IMR-90 (cell line): Measurements from ENCODE around the gene ST6GALNAC4. TPM values are rescaled to one million over a fixed set of nuclear protein-coding genes. Genes with fewer than 3 reads are reported as not detected.

ENCODE experiments used
- ATAC-seq: fragments of 200-7000 bp; cut with Tn5 transposase; 2 replicates; pipeline ENCODE4 v1.9.1; 2020; ENCODE audit warnings: low read depth, mild to moderate bottlenecking, moderate library complexity
- BruUV-seq: library from RNA; stranded (reverse); fragments of 400-500 nt; replicated peaks from 2 replicates; lab custom pipeline; 2021; lab: Mats Ljungman, UMichigan
- CTCF ChIA-PET: fragments of 300-600 bp; formaldehyde crosslinking; extraction: SDS; loops from one replicate; lab custom pipeline; 2021; ENCODE audit warnings: antibody characterized with exemption; lab: Yijun Ruan, JAX
- POLR2A ChIA-PET: fragments of 300-600 bp; sonication (Branson Sonifier 250); formaldehyde crosslinking; loops from one replicate; lab custom pipeline; 2022; ENCODE audit warnings: antibody characterized with exemption; ENCODE audit not compliant: unreplicated experiment; lab: Charles Lee
- DNase-seq: peaks from one replicate; pipeline ENCODE4 v3.0.0; 2013
- H2AFZ ChIP-seq: replicated peaks from 2 replicates; pipeline ENCODE3; 2013; ENCODE audit warnings: low read length, mild to moderate bottlenecking; ENCODE audit not compliant: poor library complexity
- H2AK5ac ChIP-seq: 2 replicates; pipeline ENCODE4 v1.6.1; 2013; ENCODE audit warnings: low read depth, low read length, inconsistent platforms
- H2AK9ac ChIP-seq: replicated peaks from 2 replicates; pipeline ENCODE3; 2013; ENCODE audit warnings: mild to moderate bottlenecking, low read depth, low read length, moderate library complexity; ENCODE audit not compliant: poor library complexity
- H2BK120ac ChIP-seq: 2 replicates; pipeline ENCODE4 v1.6.1; 2013; ENCODE audit warnings: low read depth, low read length, inconsistent platforms
- H2BK15ac ChIP-seq: 3 replicates; pipeline ENCODE4 v1.6.1; 2013; ENCODE audit warnings: low read depth, low read length, inconsistent platforms
- H2BK20ac ChIP-seq: 2 replicates; pipeline ENCODE4 v1.6.1; 2013; ENCODE audit warnings: low read depth, mild to moderate bottlenecking, inconsistent platforms, low read length, moderate library complexity
- H2BK5ac ChIP-seq: 2 replicates; pipeline ENCODE4 v1.6.1; 2013; ENCODE audit warnings: mild to moderate bottlenecking, low read depth, low read length, inconsistent platforms; ENCODE audit not compliant: poor library complexity, severe bottlenecking
- H3K14ac ChIP-seq: replicated peaks from 2 replicates; pipeline ENCODE4 v1.6.1; 2013; ENCODE audit warnings: low read depth, low read length, inconsistent platforms
- H3K18ac ChIP-seq: 2 replicates; pipeline ENCODE4 v1.6.1; 2013; ENCODE audit warnings: low read depth, low read length, control low read depth
- H3K23ac ChIP-seq: 2 replicates; pipeline ENCODE4 v1.6.1; 2013; ENCODE audit warnings: low read depth, low read length, inconsistent platforms
- H3K27ac ChIP-seq: 2 replicates; pipeline ENCODE4 v1.5.1; 2013; ENCODE audit warnings: mild to moderate bottlenecking, control low read depth, low read length; ENCODE audit not compliant: insufficient read depth
- H3K27me3 ChIP-seq: 2 replicates; pipeline ENCODE4 v1.6.1; 2013; ENCODE audit warnings: low read length; ENCODE audit not compliant: control insufficient read depth, insufficient read depth
- H3K36me3 ChIP-seq: 2 replicates; pipeline ENCODE4 v1.6.1; 2013; ENCODE audit warnings: low read length, mixed read lengths; ENCODE audit not compliant: control insufficient read depth, insufficient read depth
- H3K4ac ChIP-seq: 2 replicates; pipeline ENCODE4 v1.6.1; 2013; ENCODE audit warnings: low read depth, low read length, inconsistent platforms
- H3K4me1 ChIP-seq: 2 replicates; pipeline ENCODE4 v1.6.1; 2013; ENCODE audit warnings: low read length, mixed read lengths; ENCODE audit not compliant: control insufficient read depth, insufficient read depth
- H3K4me2 ChIP-seq: 2 replicates; pipeline ENCODE4 v1.6.1; 2013; ENCODE audit warnings: low read depth, mild to moderate bottlenecking, control low read depth, low read length, moderate library complexity
- H3K4me3 ChIP-seq: 2 replicates; pipeline ENCODE4 v1.5.1; 2013; ENCODE audit warnings: low read depth, mild to moderate bottlenecking, control low read depth, low read length, moderate library complexity; ENCODE audit not compliant: insufficient read depth
- H3K56ac ChIP-seq: 2 replicates; pipeline ENCODE4 v1.6.1; 2013; ENCODE audit warnings: low read length, inconsistent platforms; ENCODE audit not compliant: insufficient read depth; ENCODE audit errors: extremely low read depth
- H3K79me1 ChIP-seq, 2 experiments: 2 replicates each; pipeline ENCODE4 v1.6.1; 2013; ENCODE audit warnings: low read length in 2 of 2, inconsistent platforms in 1 of 2, low read depth in 1 of 2
- H3K9ac ChIP-seq: 2 replicates; pipeline ENCODE4 v1.6.1; 2013; ENCODE audit warnings: low read depth, low read length, control low read depth
- H3K9me1 ChIP-seq: 2 replicates; pipeline ENCODE4 v1.6.1; 2013; ENCODE audit warnings: low read length, inconsistent platforms; ENCODE audit not compliant: insufficient read depth
- H3K9me3 ChIP-seq: 2 replicates; pipeline ENCODE4 v1.6.1; 2013; ENCODE audit warnings: low read length; ENCODE audit not compliant: control insufficient read depth, insufficient read depth
- H4K20me1 ChIP-seq: 2 replicates; pipeline ENCODE4 v1.6.1; 2013; ENCODE audit warnings: low read length, inconsistent platforms; ENCODE audit not compliant: insufficient read depth
- H4K5ac ChIP-seq: 2 replicates; pipeline ENCODE4 v1.6.1; 2013; ENCODE audit warnings: mild to moderate bottlenecking, low read depth, low read length, control low read depth
- H4K8ac ChIP-seq, 2 experiments: 2 replicates each; pipeline ENCODE4 v1.6.1; 2013; ENCODE audit warnings: low read depth in 2 of 2, low read length in 2 of 2, control low read depth in 1 of 2, inconsistent platforms in 1 of 2
- H4K91ac ChIP-seq: 2 replicates; pipeline ENCODE4 v1.6.1; 2013; ENCODE audit warnings: low read depth, low read length, inconsistent platforms; ENCODE audit not compliant: insufficient read depth
- BHLHE40 ChIP-seq: fragments of 150-350 bp; IDR thresholded peaks from 2 replicates; pipeline ENCODE4 v1.6.1; 2016; ENCODE audit warnings: mild to moderate bottlenecking, low read depth, low read length
- CEBPB ChIP-seq: IDR thresholded peaks from 2 replicates; pipeline ENCODE4 v1.6.1; 2012; ENCODE audit warnings: low read depth, low read length, improper control_type of control experiment
- CHD1 ChIP-seq: IDR thresholded peaks from 2 replicates; pipeline ENCODE4 v1.6.1; 2012; ENCODE audit warnings: low read depth, low read length, improper control_type of control experiment
- FOS ChIP-seq: fragments of 150-350 bp; IDR thresholded peaks from 2 replicates; pipeline ENCODE4 v1.6.1; 2016; ENCODE audit warnings: low read depth, low read length
- MAFK ChIP-seq: IDR thresholded peaks from 2 replicates; pipeline ENCODE4 v1.6.1; 2012; ENCODE audit warnings: low read depth, low read length, improper control_type of control experiment
- NFE2L2 ChIP-seq: fragments of 150-350 bp; IDR thresholded peaks from 2 replicates; pipeline ENCODE4 v1.6.1; 2016; ENCODE audit warnings: low read depth, mild to moderate bottlenecking, low read length
- POLR2A ChIP-seq: IDR thresholded peaks from 2 replicates; pipeline ENCODE4 v1.6.1; 2012; ENCODE audit warnings: mild to moderate bottlenecking, low read depth, low read length
- RAD21 ChIP-seq: IDR thresholded peaks from 2 replicates; pipeline ENCODE4 v1.6.1; 2012; ENCODE audit warnings: low read length, improper control_type of control experiment
- RCOR1 ChIP-seq: IDR thresholded peaks from 2 replicates; pipeline ENCODE4 v1.6.1; 2012; ENCODE audit warnings: mild to moderate bottlenecking, low read length, improper control_type of control experiment; ENCODE audit not compliant: insufficient replicate concordance
- RFX5 ChIP-seq: IDR thresholded peaks from 2 replicates; pipeline ENCODE4 v1.8.0; 2012; ENCODE audit warnings: low read depth, mild to moderate bottlenecking, low read length, moderate library complexity
- SMC3 ChIP-seq: fragments of 150-350 bp; IDR thresholded peaks from 2 replicates; pipeline ENCODE4 v1.6.1; 2016; ENCODE audit warnings: low read depth, mild to moderate bottlenecking, antibody characterized with exemption, low read length, moderate library complexity
- WGBS, 2 experiments: methylation state at CpG; one replicate each; pipeline versions ENCODE4 v1.1.5 to v1.1.7; 2013; ENCODE audit warnings: missing lambda C conversion rate in 2 of 2; ENCODE audit not compliant: insufficient read length in 1 of 2; ENCODE audit errors: extremely low coverage in 2 of 2; 5-methylcytosine and 5-hydroxymethylcytosine counted together
- dilution Hi-C: fragments of 300-500 bp; cut with HindIII; formaldehyde crosslinking; loops from one replicate; pipeline ENCODE4 v1.14.3; 2018; ENCODE audit warnings: low sequenced_read_pairs; ENCODE audit not compliant: unreplicated experiment
- in situ Hi-C: fragments of 300-500 bp; cut with MboI; formaldehyde crosslinking; loops from 3 replicates; pipeline ENCODE4 v1.14.3; 2019; ENCODE audit warnings: low sequenced_read_pairs, inconsistent platforms, mixed read lengths
- intact Hi-C: fragments of 100-400 bp; cut with micrococcal nuclease; formaldehyde crosslinking; loops from 2 replicates; pipeline ENCODE4 v1.10.0; 2022
- polyA plus RNA-seq, 3 experiments: library from polyadenylated mRNA; depleted of rRNA; stranded (reverse); fragments of >200 nt; gene quantifications; 2 replicates each; pipeline ENCODE4 v1.2.3, GENCODE V29; 2012; ENCODE audit warnings: low replicate concordance in 1 of 3
- total RNA-seq: library from RNA; depleted of rRNA; stranded (reverse); fragments of >200 nt; gene quantifications from 2 replicates; pipeline ENCODE4 v1.2.3, GENCODE V29; 2012
- TF ChIP-seq, protein P1 (sequence below): fragments of 150-350 bp; IDR thresholded peaks from 2 replicates; pipeline ENCODE4 v1.6.1; 2017; ENCODE audit warnings: mild to moderate bottlenecking, antibody characterized with exemption, low read length, low read depth
- TF ChIP-seq, protein P2 (sequence below): conservative IDR thresholded peaks from 2 replicates; pipeline ENCODE4 v1.5.1; 2012; ENCODE audit warnings: mild to moderate bottlenecking, low read depth, low read length, improper control_type of control experiment
- TF ChIP-seq, protein P3 (sequence below): fragments of 150-350 bp; IDR thresholded peaks from 2 replicates; pipeline ENCODE4 v1.6.1; 2016; ENCODE audit warnings: low read depth, mild to moderate bottlenecking, low read length, moderate library complexity, borderline replicate concordance

Gene ST6GALNAC4
- total and polyA plus RNA-seq, 2 of the 4 experiments (the other 2 are of a cell fraction): 12.5 to 32.9 TPM

DNA sequence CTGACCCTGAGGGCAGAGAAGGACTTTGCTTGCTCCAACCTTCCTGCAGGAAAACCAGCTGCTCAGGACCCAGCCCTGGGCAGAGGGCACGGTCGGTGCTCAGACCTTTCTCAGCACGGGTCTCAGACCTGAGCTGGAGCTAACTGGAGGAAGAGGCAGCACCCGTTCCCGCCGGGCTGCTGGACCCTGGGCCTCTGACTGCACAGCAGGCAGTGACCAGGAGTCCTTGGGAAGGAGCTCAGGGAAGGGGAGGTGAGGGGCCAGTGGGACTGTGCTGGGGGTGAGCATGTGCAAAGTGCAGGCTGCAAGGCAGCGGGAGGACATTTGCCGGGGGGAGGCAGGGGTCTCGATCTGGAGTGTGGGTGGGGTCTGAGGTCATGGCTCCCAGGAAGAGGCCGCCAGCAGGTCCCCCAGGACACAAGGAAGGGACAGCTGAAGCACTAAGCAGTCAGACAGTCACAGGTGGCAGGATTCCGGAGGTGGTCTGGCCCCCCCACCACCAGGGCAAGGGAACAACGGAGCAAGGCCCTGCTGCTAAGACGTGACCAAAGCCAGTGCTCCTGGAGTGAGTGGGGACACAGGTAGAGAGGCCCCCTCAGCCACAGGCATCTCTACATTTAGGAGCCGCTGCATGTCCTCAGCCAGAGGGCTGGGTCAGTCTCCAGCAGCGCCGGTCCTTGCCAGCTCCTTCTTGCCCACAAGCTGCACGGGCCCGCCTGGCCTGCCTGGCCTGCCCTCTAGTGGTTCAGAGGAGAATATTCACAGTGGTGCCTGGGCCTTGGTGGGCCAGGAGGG lies 25.6 kb upstream of the ST6GALNAC4 start:
- H2AFZ ChIP-seq: peak overlapping the region; percentile 80
- ChIA-PET POLR2A (no interaction called here), CTCF (interaction anchor here (0.6 to 2.8 kb wide), 8 partner anchors 12 to 157 kb away, joined by 3 to 15 read pairs (median 4); no protein-coding TSS in a partner anchor)
- no TSS peak for BruUV-seq
- no peak overlapping the region for H3K27ac ChIP-seq
- 0 out of 2 replicates have a peak, but pooled peaks cover 5% of the 10 kb centered on the region for H3K9me1 ChIP-seq
- no peak overlapping the region for H3K14ac ChIP-seq
- DNase-seq (peak; percentile 54), ATAC-seq (peak; percentile 76)
- no peaks in the 10 kb centered on the region for H3K9me3 ChIP-seq
- intact Hi-C loops: loop anchor here (1.0 to 5.0 kb wide), 6 partner anchors 37 to 175 kb away; no protein-coding TSS in a partner anchor
- no peaks in the 10 kb centered on the region for H3K27me3 ChIP-seq
- H4K8ac ChIP-seq: no peak overlapping the region
- H2AK9ac ChIP-seq: peak overlapping the region; percentile 66
- H3K56ac ChIP-seq: no peak overlapping the region
- H3K79me1 ChIP-seq: peaks cover 0 to 8% of the 10 kb centered on the region in 2 experiments; a peak in 2 of 4 replicates
- H3K23ac ChIP-seq: no peak overlapping the region
- H3K36me3 ChIP-seq: peaks cover 29% of the 10 kb centered on the region
- no peak overlapping the region for H2BK5ac ChIP-seq
- no peak overlapping the region for H2AK5ac ChIP-seq
- no peak overlapping the region for H2BK120ac ChIP-seq
- H3K9ac ChIP-seq: no peak overlapping the region
- no peak overlapping the region for H3K4me2 ChIP-seq
- dilution Hi-C loops: no loop called here
- H4K91ac ChIP-seq: no peak overlapping the region
- no peak overlapping the region for H4K5ac ChIP-seq
- peaks cover 9% of the 10 kb centered on the region; the same call in 1 of the 2 replicates for H3K4me1 ChIP-seq
- H4K20me1 ChIP-seq: peaks cover 14% of the 10 kb centered on the region; the same call in 1 of the 2 replicates
- in situ Hi-C loops: no loop called here
- H3K18ac ChIP-seq: no peak overlapping the region
- 66% methylated on average over 8 of the region's 18 CpGs; no CpG with 5 or more reads in 1 of the 2 experiments for WGBS, 2 experiments
- no peak overlapping the region for H3K4ac ChIP-seq
- H3K4me3 ChIP-seq: no peak overlapping the region
- no peak overlapping the region for H2BK20ac ChIP-seq
- no peak overlapping the region for H2BK15ac ChIP-seq
- TF ChIP-seq, protein P1, sequence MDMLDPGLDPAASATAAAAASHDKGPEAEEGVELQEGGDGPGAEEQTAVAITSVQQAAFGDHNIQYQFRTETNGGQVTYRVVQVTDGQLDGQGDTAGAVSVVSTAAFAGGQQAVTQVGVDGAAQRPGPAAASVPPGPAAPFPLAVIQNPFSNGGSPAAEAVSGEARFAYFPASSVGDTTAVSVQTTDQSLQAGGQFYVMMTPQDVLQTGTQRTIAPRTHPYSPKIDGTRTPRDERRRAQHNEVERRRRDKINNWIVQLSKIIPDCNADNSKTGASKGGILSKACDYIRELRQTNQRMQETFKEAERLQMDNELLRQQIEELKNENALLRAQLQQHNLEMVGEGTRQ: no peak
- TF ChIP-seq RCOR1: peak; percentile 45
- TF ChIP-seq NFE2L2: no peak
- TF ChIP-seq POLR2A: no peak
- no peak for TF ChIP-seq RFX5
- TF ChIP-seq CHD1: no peak
- no peak for TF ChIP-seq CEBPB
- TF ChIP-seq, protein P2, sequence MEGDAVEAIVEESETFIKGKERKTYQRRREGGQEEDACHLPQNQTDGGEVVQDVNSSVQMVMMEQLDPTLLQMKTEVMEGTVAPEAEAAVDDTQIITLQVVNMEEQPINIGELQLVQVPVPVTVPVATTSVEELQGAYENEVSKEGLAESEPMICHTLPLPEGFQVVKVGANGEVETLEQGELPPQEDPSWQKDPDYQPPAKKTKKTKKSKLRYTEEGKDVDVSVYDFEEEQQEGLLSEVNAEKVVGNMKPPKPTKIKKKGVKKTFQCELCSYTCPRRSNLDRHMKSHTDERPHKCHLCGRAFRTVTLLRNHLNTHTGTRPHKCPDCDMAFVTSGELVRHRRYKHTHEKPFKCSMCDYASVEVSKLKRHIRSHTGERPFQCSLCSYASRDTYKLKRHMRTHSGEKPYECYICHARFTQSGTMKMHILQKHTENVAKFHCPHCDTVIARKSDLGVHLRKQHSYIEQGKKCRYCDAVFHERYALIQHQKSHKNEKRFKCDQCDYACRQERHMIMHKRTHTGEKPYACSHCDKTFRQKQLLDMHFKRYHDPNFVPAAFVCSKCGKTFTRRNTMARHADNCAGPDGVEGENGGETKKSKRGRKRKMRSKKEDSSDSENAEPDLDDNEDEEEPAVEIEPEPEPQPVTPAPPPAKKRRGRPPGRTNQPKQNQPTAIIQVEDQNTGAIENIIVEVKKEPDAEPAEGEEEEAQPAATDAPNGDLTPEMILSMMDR: peak; percentile 71
- TF ChIP-seq FOS: no peak
- TF ChIP-seq RAD21: peak; percentile 72
- TF ChIP-seq, protein P3, sequence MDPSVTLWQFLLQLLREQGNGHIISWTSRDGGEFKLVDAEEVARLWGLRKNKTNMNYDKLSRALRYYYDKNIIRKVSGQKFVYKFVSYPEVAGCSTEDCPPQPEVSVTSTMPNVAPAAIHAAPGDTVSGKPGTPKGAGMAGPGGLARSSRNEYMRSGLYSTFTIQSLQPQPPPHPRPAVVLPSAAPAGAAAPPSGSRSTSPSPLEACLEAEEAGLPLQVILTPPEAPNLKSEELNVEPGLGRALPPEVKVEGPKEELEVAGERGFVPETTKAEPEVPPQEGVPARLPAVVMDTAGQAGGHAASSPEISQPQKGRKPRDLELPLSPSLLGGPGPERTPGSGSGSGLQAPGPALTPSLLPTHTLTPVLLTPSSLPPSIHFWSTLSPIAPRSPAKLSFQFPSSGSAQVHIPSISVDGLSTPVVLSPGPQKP: no peak
- TF ChIP-seq SMC3: peak; percentile 60
- TF ChIP-seq MAFK: no peak
- TF ChIP-seq BHLHE40: peak; percentile 72; the same call in 1 of the 2 replicates
